Measurements from ENCODE around the gene SETD2.
"Not testable (repeated sequence)": the region's sequence is repeated elsewhere in the genome, so short reads cannot be mapped to it uniquely, and the experiment has no call there.

The SETD2 gene

GRCh38 chr3:47145272-47145671 is 18.6 kb downstream of the SETD2 start:
- no peak for DNase-seq

DNA sequence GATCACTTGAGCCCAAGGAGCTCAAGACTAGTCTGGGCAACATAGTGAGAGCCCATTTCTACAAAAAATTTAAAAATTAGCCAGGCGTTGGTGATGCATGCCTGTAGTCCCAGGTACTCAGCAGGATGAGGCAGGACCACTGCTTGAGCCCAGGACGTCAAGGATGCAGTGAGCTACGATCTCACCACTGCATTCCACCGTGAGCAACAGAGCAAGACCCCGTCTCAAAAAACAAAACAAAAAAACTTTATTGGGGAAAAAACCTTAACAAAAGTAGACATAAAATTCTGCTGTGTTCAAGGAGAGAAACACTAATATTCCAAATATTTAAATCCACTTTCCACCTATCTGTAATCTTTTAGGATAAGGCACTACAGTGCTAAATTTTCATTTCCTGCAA is 20.8 kb downstream of the SETD2 start:
- DNase-seq, result no peak

- not testable (repeated sequence) for DNase-seq
Observed at GRCh38 chr3:47142536-47142935, 21.4 kb downstream of the SETD2 start.

- DNase-seq, result not testable (repeated sequence)
Observed at GRCh38 chr3:47140973-47141461, 22.9 kb downstream of the SETD2 start.

- not testable (repeated sequence) for DNase-seq
Observed at GRCh38 chr3:47140553-47140952, 23.4 kb downstream of the SETD2 start.

GRCh38 chr3:47134311-47134710 is 29.6 kb downstream of the SETD2 start:
- no peak for DNase-seq

GRCh38 chr3:47133641-47134040 is 30.3 kb downstream of the SETD2 start:
- DNase-seq, result no peak

DNA sequence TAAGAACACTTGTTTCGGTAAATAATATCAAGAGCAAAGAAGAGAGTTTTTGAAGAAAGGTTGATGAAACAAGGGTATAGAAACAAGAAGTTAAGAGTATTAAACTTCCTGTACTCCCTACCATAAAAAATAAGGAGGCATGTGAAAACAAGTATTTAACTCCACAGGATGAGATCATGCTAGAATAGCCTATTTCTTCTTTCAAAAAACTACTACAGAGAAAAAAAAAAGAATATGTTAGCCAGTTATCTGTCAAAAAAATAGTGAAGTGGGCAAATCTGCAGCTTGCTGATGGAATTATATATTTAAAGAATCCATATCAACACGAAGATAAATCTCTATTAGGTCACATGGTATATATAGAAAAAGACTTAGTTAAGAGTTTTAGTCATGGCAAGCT is 33.4 kb downstream of the SETD2 start:
- no peak for DNase-seq

- no peak for DNase-seq
Observed at GRCh38 chr3:47128137-47128536, 35.8 kb downstream of the SETD2 start.

GRCh38 chr3:47123857-47124256 is 40.1 kb downstream of the SETD2 start:
- DNase-seq, result no peak

DNA sequence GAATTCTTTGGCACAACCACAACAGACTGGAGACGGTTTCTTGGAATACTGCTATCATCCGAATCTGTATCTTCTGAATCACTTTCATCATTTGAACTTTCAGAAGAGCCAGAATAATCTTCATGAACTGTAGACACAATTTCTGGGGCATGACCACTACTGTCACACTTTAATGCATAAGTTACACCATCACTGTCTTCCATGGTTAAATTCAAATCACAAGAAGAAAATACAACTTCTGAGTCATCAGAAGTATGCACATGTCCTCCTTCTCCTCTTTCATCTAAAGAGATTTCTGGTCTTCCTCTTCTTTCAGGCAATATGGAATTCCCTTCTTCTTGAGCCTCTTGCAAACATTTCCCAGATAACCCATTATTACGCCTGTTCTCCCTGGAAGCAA is 42.5 kb downstream of the SETD2 start:
- no peak for DNase-seq

DNA sequence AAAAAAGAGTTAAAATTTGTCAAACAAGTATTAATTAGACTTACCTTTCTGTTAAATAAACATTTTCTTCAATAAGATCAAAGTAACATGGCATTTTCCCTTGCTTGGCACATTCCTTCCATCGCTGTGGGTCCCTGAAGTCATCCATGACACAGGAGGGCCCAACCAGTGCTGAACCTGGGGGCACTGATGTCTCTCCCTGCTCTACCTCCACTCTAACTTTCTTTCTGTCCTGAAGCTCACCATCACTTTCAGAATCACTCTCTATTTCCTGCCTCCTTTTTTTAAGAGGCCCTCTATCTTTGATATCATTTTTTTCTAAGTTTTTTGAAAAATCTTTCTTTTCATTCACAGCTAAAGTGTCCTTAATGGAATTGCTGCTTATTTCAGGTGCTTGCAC is 43.8 kb downstream of the SETD2 start:
- DNase-seq, result no peak

DNA sequence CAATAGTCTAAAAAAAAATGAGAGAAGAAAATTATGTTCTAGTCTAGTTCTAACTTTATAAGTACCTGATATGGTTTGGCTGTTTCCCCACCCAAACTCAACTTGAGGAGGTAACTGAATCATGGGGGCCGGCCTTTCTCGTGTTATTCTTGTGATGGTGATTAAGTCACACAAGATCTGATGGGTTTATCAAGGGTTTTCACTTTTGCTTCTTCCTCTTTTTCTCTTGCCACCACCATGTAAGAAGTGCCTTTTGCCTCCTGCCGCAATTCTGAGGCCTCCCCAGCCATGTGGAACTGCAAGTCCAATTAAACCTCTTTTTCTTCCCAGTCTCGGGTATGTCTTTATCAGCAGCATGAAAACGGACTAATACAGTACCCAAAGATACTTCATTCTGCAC is 44.5 kb downstream of the SETD2 start:
- not testable (repeated sequence) for DNase-seq

GRCh38 chr3:47117807-47118364 is 46.0 kb downstream of the SETD2 start:
- no peak for DNase-seq

DNA sequence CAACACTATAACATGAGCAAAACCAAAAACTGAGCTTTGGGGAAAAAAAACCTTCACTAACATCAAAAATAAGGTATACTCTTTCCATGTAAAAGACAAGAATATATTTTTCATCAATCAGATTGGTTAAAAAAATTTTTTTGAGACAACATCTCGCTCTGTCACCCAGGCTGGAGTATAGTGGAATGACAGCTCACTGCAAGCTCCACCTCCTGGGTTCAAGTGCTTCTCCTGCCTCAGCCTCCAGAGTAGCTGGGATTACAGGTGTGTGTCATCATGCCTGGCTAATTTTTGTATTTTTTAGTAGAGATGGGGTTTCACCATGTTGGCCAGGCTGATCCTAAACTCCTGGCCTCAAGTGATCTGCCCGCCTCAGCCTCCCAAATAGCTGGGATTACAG is 48.4 kb downstream of the SETD2 start:
- DNase-seq, result not testable (repeated sequence)

GRCh38 chr3:47113669-47114365 is 50.1 kb downstream of the SETD2 start:
- DNase-seq, result no peak

GRCh38 chr3:47112997-47113396 is 50.9 kb downstream of the SETD2 start:
- no peak for DNase-seq

DNA sequence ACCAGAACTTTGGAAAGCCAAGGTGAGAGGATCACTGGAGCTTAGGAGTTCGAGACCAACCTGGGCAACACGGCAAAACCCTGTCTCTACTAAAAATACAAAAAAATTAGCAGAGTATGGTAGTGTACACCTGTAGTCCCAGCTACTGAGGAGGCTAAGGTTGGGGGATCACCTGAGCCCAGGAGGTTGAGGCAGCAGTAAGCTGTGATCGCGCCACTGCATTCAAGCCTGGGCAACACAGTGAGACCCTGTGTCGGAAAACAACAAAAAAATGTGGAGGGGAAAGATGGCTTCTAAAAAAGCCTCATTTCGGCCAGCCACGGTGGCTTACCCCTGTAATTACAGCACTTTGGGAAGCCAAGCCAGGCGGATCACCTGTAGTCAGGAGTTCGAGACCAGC is 54.5 kb downstream of the SETD2 start:
- DNase-seq, result no peak

- DNase-seq, result no peak
Observed at GRCh38 chr3:47108546-47108945, 55.4 kb downstream of the SETD2 start.

- DNase-seq, result no peak
Observed at GRCh38 chr3:47104259-47104658, 59.7 kb downstream of the SETD2 start.

DNA sequence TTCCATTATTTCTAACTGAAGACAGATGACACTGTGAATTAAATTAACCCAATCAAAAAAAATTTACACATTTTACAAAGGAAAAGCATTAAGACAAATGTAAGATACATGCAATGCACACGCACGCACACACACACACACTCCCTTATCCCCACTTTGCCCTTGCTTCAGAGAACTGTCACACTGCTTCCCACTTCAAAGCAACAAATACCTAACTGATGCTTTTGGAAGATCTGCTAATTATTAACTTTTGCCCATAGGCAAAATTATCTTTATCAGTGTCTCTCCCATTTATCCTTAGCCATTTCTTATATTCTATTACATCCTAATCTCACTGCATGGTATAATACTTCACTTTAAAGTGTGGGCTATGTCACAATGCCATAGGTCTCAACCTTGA is 60.3 kb downstream of the SETD2 start:
- no peak for DNase-seq

DNA sequence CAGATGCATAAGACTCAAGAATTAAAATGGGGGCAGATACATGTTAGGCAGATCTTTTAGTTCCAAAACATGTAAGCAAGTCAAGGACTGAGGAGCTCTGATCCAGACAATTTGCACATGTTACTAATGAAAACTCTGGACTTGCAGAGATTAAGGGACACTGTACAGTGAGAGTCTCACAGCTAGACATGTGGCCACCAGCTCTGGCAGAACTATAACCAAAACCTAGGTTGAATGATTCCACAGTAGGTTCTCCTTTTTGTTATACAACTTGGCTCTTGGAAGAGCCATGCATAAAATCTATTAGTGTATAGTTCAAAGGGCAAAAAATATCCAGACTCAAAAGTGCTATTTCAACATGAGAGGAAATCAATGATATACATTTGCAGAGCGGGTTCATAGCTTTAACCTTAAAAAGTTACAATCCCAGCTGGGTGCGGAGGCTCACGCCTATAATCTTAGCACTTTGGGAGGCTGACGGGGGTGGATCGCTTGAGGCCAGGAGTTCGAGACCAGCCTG is 61.8 kb downstream of the SETD2 start:
- DNase-seq, result no peak

DNA sequence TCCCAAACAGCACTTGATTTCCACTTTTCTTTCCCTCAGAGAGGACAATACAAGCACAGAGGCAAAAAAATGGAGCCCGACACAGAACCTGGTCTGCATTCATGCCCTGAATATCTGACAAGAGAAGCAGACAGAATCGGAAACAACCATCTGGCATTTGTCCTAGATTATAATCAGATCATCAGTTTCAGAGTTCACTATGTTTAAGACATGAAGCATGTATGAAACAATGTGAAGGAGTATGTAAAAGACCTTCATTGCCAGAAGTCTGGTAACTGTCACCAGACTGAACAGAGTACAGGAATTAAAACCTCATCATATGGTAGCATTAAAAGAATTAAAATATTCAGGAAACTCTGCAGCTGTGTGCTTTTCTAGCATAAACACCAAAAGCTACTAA is 65.0 kb downstream of the SETD2 start:
- no peak for DNase-seq

- no peak for DNase-seq
Observed at GRCh38 chr3:47097864-47098263, 66.0 kb downstream of the SETD2 start.

DNA sequence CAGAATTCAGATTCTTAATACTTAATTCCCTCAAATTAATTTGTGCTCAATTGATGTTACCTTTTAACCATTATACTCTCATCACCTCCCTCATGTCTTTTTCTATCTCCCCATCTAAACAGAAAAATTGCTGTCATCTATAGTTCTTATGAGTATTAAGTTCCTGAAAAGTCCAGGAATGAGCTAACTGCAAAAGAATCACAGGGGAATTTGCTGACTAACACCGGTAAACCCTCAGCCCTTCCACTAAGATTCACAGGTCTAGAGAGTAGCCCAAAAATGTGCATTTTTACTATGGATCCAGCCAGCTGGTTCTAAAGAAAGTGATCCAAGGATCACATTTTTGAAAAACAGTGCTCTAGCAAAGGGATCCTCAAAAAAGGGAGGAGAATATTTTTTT is 67.0 kb downstream of the SETD2 start:
- no peak for DNase-seq

Measured in NK-92 treated with Interleukin-12 subunit alpha and Interleukin-12 subunit beta, amount 100 ng/mL, for 24 hours (cell line).